Posterior vena cava (tissue), 2 donors: ENCODE results near the gene SLC25A29. TPM values are rescaled to one million over a fixed set of nuclear protein-coding genes. Genes with fewer than 3 reads are reported as not detected.

Experiments
- DNase-seq: peaks from one replicate; pipeline ENCODE4 v3.0.0-alpha.2; 2020; ENCODE audit warnings: low spot score
- intact Hi-C, 2 donors: fragments of 100-400 bp; cut with DNase I; formaldehyde crosslinking; loops; one replicate each; pipeline versions ENCODE4 v1.14.1 to v1.14.2; 2022 to 2023
- total RNA-seq, 2 donors: library from RNA; stranded (reverse); fragmentation: NEBNext Ultra II Directional; extraction: Animal tissue kit (Norgen Biotek cat#: 25700); gene quantifications; one replicate each; pipeline ENCODE4 v1.2.1, GENCODE V29; 2021
- donor health status: DM: yes; HTN: yes; CAD: no.
- donor health status: DM: yes; HTN: yes; CAD: no.

The SLC25A29 gene
- total RNA-seq, 2 donors from 2014 or later, result 23.6 to 27.4 TPM

GRCh38 chr14:100333827-100334226, 27.6 kb upstream of the SLC25A29 start:
- intact Hi-C loops, result no loop called here
- peak; percentile 52 for DNase-seq

DNA sequence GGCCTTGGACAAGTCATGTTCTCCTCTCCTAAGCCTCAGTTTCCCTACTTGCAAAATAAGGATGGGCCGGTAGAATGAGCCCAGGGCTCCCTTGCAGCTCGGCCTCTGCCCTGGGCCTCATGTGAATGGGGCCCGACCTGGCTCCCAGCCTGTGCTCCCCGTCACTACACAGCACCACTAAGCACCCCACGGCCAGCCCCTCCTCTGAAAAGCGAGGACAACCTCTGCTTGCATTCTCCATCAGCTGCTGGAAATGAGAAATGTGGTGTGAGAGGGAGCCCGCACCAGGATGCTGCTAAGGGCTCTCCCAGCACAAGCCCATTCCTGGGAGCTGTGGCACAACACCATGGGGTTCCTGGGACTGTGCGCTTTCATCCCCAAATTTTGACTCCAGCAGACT, 27.1 kb upstream of the SLC25A29 start:
- intact Hi-C loops, result no loop called here
- peak; percentile 69 for DNase-seq

GRCh38 chr14:100332797-100333196, 26.6 kb upstream of the SLC25A29 start:
- intact Hi-C loops, result no loop called here
- peak; percentile 65 for DNase-seq

GRCh38 chr14:100332071-100332639, 25.9 kb upstream of the SLC25A29 start:
- no peak for DNase-seq
- intact Hi-C loops, result no loop called here

GRCh38 chr14:100330388-100330931, 24.2 kb upstream of the SLC25A29 start:
- intact Hi-C loops, result no loop called here
- no peak for DNase-seq

- intact Hi-C loops, result no loop called here
Observed at GRCh38 chr14:100330007-100330344, 23.7 kb upstream of the SLC25A29 start.

DNA sequence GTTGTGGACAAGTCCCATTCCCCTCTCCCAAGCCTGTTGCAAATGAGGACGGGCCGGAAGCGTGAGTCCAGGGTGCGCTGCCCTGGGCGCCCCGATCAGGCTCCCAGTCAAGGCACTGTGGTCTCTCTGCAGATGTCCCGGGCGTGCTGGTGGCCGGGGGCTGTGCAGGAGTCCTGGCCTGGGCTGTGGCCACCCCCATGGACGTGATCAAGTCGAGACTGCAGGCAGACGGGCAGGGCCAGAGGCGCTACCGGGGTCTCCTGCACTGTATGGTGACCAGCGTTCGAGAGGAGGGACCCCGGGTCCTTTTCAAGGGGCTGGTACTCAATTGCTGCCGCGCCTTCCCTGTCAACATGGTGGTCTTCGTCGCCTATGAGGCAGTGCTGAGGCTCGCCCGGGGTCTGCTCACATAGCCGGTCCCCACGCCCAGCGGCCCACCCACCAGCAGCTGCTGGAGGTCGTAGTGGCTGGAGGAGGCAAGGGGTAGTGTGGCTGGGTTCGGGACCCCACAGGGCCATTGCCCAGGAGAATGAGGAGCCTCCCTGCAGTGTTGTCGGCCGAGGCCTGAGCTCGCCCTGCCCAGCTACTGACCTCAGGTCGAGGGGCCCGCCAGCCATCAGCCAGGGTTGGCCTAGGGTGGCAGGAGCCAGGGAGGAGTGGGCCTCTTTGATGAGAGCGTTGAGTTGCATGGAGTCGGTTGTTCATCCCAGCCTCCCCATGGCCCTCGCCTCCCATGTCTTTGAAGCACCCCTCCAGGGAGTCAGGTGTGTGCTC, 23.2 kb upstream of the SLC25A29 start:
- DNase-seq, result no peak
- intact Hi-C loops, result loop anchor here in 1 of 2 donors (5.0 kb wide), 1 partner anchor 43 kb away; no protein-coding TSS in a partner anchor

More at GRCh38 chr14:100330007-100330344, 23.7 kb upstream of the SLC25A29 start:
- DNase-seq, result no peak

DNA sequence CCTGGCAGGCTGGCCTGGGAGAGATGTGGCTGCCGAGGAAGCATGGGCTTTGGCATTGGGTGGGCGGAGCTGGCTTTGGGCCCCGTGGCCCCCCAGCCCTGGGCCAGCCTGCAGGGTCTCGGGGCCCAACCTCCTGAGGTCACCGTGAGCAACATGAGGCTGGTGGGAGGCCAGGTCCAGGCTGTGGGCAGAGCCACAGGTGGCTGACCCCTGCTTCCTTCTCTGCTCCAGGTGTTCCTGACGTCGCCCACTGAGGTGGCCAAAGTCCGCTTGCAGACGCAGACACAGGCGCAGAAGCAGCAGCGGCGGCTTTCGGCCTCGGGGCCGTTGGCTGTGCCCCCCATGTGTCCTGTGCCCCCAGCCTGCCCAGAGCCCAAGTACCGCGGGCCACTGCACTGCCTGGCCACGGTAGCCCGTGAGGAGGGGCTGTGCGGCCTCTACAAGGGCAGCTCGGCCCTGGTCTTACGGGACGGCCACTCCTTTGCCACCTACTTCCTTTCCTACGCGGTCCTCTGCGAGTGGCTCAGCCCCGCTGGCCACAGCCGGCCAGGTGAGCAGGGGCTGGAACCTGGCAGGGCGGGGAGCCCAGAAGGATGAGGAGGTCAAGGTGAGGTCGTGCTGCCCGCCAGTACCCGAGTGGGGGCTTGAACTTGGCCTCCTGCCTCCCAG, 22.4 kb upstream of the SLC25A29 start:
- intact Hi-C loops, result loop anchor here in 1 of 2 donors (5.0 kb wide), 1 partner anchor 44 kb away; no protein-coding TSS in a partner anchor
- no peak for DNase-seq

DNA sequence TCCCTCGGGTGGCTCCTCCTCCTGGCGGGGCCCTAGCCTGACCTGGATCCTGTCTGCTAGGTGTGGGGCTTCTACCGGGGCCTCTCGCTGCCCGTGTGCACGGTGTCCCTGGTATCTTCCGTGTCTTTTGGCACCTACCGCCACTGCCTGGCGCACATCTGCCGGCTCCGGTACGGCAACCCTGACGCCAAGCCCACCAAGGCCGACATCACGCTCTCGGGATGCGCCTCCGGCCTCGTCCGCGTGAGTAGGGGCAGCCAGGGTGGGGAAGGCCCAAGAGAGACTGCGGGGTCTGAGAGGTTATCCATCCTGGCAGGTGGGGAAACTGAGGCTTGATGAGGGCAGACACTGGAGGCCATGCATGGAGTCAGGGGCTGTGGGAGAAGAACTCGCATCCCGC, 20.9 kb upstream of the SLC25A29 start:
- DNase-seq, result no peak
- intact Hi-C loops, result loop anchor here in 1 of 2 donors (5.0 kb wide), 1 partner anchor 45 kb away; no protein-coding TSS in a partner anchor

DNA sequence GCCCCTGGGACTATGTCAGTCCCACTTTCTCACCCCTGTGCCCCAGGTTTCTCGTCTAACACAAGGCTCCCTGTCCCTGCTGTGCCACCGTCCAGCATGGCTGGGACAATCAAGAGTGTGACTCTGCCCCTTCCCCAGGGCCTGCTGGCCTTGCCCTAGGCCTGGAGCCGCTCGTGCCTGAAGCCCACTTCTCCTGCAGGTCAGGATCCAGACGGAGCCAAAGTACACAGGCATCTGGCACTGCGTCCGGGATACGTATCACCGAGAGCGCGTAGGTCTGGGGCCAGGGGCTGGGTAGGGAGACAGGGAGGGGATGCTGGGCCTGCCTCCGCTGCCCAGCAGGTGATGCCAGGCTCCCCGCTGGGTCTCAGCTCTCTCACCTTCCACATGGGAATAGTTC, 19.7 kb upstream of the SLC25A29 start:
- intact Hi-C loops, result loop anchor here in 1 of 2 donors (5.0 kb wide), 1 partner anchor 46 kb away; no protein-coding TSS in a partner anchor
- DNase-seq, result no peak

GRCh38 chr14:100325231-100325632, 19.0 kb upstream of the SLC25A29 start:
- intact Hi-C loops, result loop anchor here in 1 of 2 donors (5.0 kb wide), 1 partner anchor 47 kb away; no protein-coding TSS in a partner anchor
- no peak for DNase-seq

- intact Hi-C loops, result no loop called here
- no peak for DNase-seq
Observed at GRCh38 chr14:100323942-100324307, 17.7 kb upstream of the SLC25A29 start.

GRCh38 chr14:100323121-100323941, 17.1 kb upstream of the SLC25A29 start, which contains the start of gene SLC25A47:
Gene SLC25A47 (plus strand): TSS chr14:100323339. CDS start chr14:100323415, 76 bp downstream.
- intact Hi-C loops, result no loop called here
- DNase-seq, result no peak

DNA sequence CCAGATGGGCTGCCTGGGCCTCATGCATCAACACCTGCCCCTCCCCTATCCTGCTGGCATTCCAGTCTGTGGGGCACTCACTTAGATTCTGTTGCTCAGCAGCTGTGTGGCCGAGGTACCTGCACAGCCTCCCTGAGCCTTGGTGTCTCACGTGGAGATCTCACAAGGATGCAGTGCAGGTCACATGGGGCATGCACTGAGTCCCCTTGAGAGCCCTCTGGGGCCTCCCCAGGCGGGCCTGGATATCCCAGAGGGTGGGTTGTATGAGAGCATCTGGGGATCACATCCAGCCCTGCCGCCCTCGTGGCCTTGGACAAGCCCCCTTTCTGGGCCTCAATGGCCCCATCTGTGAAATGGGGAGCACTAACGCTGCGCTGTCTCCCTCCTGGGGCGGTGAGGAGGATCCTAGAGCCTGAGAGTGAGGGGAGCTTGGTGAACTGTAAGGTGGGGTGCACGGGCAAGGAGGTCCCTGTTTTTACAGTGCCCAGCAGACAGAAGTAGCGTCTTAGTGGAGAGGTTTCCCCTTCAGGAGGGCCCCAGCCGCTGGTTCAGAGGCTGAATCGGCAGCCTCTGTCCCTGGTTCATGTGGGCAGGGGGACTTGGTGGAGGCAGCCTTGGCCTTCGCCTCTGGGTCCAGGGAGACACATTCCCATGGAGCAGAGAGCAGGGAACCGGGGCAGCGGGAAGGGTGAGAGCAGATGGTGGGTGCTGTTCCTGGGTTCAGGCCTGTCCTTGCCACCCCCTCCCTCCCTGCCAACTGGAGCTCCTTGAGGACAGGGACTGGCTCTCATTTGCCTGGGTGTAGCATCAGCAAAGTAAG, 16.1 kb upstream of the SLC25A29 start:
- intact Hi-C loops, result no loop called here
- DNase-seq, result no peak

- no peak for DNase-seq
- intact Hi-C loops, result no loop called here
Observed at GRCh38 chr14:100321473-100322137, 15.4 kb upstream of the SLC25A29 start.

- intact Hi-C loops, result no loop called here
- no peak for DNase-seq
Observed at GRCh38 chr14:100320157-100320856, 14.1 kb upstream of the SLC25A29 start.
